ENCODE measurements around the gene STXBP6.

DNA sequence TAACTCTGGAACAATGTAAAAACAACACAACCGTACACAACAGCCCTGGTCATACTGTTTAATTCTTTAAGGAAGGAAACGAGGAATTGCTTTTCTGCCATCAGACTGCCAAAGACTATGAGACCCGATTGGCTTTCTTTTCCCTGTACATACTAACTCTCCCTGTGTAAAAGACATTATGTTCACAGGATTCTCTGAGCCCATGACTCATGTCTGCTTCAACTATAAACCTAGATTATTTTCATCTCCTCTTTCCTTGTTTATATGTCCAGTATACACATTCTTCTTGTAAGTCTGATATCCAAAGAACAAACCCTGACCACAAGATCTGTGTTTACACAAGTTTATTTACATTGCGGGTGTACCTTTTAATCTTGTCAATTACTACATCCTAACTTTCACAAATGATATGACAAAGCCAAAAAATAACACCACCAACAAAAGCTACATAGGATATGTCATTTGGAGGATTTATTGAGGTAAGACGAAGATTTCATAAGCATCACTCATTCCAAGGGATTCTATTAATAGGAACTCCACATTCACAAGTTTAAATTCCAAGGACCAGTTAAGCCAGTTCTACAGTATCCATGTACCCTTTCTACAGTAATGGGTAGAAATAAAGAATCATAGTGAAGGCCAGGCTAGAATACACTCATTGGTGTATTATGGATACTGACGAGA is 67.3 kb downstream of the STXBP6 start:
- no peak for TF ChIP-seq EP300 (IDR thresholded peaks at IDR 0.05)
- TF ChIP-seq, protein P1, sequence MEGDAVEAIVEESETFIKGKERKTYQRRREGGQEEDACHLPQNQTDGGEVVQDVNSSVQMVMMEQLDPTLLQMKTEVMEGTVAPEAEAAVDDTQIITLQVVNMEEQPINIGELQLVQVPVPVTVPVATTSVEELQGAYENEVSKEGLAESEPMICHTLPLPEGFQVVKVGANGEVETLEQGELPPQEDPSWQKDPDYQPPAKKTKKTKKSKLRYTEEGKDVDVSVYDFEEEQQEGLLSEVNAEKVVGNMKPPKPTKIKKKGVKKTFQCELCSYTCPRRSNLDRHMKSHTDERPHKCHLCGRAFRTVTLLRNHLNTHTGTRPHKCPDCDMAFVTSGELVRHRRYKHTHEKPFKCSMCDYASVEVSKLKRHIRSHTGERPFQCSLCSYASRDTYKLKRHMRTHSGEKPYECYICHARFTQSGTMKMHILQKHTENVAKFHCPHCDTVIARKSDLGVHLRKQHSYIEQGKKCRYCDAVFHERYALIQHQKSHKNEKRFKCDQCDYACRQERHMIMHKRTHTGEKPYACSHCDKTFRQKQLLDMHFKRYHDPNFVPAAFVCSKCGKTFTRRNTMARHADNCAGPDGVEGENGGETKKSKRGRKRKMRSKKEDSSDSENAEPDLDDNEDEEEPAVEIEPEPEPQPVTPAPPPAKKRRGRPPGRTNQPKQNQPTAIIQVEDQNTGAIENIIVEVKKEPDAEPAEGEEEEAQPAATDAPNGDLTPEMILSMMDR (IDR thresholded peaks at IDR 0.05) = no peak
